ENCODE data around the gene FAM25G.

- TF ChIP-seq, protein P1, sequence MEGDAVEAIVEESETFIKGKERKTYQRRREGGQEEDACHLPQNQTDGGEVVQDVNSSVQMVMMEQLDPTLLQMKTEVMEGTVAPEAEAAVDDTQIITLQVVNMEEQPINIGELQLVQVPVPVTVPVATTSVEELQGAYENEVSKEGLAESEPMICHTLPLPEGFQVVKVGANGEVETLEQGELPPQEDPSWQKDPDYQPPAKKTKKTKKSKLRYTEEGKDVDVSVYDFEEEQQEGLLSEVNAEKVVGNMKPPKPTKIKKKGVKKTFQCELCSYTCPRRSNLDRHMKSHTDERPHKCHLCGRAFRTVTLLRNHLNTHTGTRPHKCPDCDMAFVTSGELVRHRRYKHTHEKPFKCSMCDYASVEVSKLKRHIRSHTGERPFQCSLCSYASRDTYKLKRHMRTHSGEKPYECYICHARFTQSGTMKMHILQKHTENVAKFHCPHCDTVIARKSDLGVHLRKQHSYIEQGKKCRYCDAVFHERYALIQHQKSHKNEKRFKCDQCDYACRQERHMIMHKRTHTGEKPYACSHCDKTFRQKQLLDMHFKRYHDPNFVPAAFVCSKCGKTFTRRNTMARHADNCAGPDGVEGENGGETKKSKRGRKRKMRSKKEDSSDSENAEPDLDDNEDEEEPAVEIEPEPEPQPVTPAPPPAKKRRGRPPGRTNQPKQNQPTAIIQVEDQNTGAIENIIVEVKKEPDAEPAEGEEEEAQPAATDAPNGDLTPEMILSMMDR (IDR thresholded peaks at IDR 0.05): no peak
- TF ChIP-seq POLR2A (IDR thresholded peaks at IDR 0.05): no peak
Observed at GRCh38 chr10:47454780-47455058, 36.8 kb downstream of the FAM25G start.
